HAP-1 (cell line): ENCODE results near the gene WNT3A.
A peak's percentile ranks its signal among the peaks of the same experiment; 100 is the strongest.

Experiments
- DNase-seq, 2 experiments: peaks; one replicate each; pipeline ENCODE4 v3.0.0-alpha.2; 2016 to 2020; ENCODE audit warnings: low spot score in 2 of 2
- H3K27me3 ChIP-seq: fragments of 250-450 bp; sonication (Bioruptor Pico); 2 replicates; pipeline ENCODE4 v1.5.1; 2020; ENCODE audit warnings: low read depth, mild to moderate bottlenecking, moderate library complexity
- H3K36me3 ChIP-seq: fragments of 250-450 bp; sonication (Bioruptor Pico); replicated peaks from 2 replicates; pipeline ENCODE4 v1.5.1; 2020; ENCODE audit warnings: mild to moderate bottlenecking
- H3K4me1 ChIP-seq: fragments of 250-450 bp; sonication (Bioruptor Pico); 2 replicates; pipeline ENCODE4 v1.5.1; 2020; ENCODE audit warnings: mild to moderate bottlenecking
- H3K4me3 ChIP-seq: fragments of 250-450 bp; sonication (Bioruptor Pico); 2 replicates; pipeline ENCODE4 v1.5.1; 2020; ENCODE audit warnings: mild to moderate bottlenecking, moderate library complexity
- H3K9me3 ChIP-seq: fragments of 250-450 bp; sonication (Bioruptor Pico); 2 replicates; pipeline ENCODE4 v1.5.1; 2020; ENCODE audit warnings: mild to moderate bottlenecking, moderate library complexity
- in situ Hi-C: fragments of 300-500 bp; cut with MboI; formaldehyde crosslinking; loops from 3 replicates; pipeline ENCODE4 v1.14.3; 2020; ENCODE audit warnings: low sequenced_read_pairs, inconsistent platforms, mixed read lengths

WNT3A gene

GRCh38 chr1:228105996-228106799 lies 99.4 kb downstream of the WNT3A start:
- in situ Hi-C loops = no loop called here

GRCh38 chr1:228106800-228107054 lies 99.9 kb downstream of the WNT3A start:
- in situ Hi-C loops = no loop called here
- Histone ChIP-seq H3K36me3 (peaks cover 13% of the 10 kb centered on the region), H3K27me3 (no peaks in the 10 kb centered on the region), H3K4me1 (peaks cover 8% of the 10 kb centered on the region), H3K9me3 (no peaks in the 10 kb centered on the region), H3K4me3 (no peak overlapping the region)
- no peak for DNase-seq

More at GRCh38 chr1:228105996-228106799, 99.4 kb downstream of the WNT3A start:
- DNase-seq = no peak
- Histone ChIP-seq H3K9me3 (no peaks in the 10 kb centered on the region), H3K36me3 (peaks cover 18% of the 10 kb centered on the region), H3K4me1 (peaks cover 8% of the 10 kb centered on the region), H3K27me3 (no peaks in the 10 kb centered on the region), H3K4me3 (no peak overlapping the region)

- Histone ChIP-seq H3K9me3 (no peaks in the 10 kb centered on the region), H3K36me3 (peaks cover 13% of the 10 kb centered on the region), H3K4me3 (no peak overlapping the region), H3K27me3 (no peaks in the 10 kb centered on the region), H3K4me1 (peaks cover 8% of the 10 kb centered on the region)
- DNase-seq = no peak
- in situ Hi-C loops = no loop called here
These were observed 100.8 kb downstream of the WNT3A start for GRCh38 chr1:228107636-228108035.

- Histone ChIP-seq H3K4me1 (peaks cover 8% of the 10 kb centered on the region), H3K4me3 (peak overlapping the region; percentile 89), H3K36me3 (peaks cover 13% of the 10 kb centered on the region), H3K9me3 (no peaks in the 10 kb centered on the region), H3K27me3 (no peaks in the 10 kb centered on the region)
- DNase-seq = no peak
- in situ Hi-C loops = no loop called here
These were observed 101.4 kb downstream of the WNT3A start for GRCh38 chr1:228108055-228108690.

GRCh38 chr1:228108742-228109072 lies 101.9 kb downstream of the WNT3A start:
- DNase-seq = no peak
- Histone ChIP-seq H3K4me1 (peaks cover 5% of the 10 kb centered on the region), H3K9me3 (no peaks in the 10 kb centered on the region), H3K27me3 (no peaks in the 10 kb centered on the region), H3K4me3 (peak overlapping the region; percentile 89), H3K36me3 (peaks cover 13% of the 10 kb centered on the region)
- in situ Hi-C loops = no loop called here

- no peaks in the 10 kb centered on the region for H3K27me3 ChIP-seq
- in situ Hi-C loops = no loop called here
- no peaks in the 10 kb centered on the region for H3K9me3 ChIP-seq
- peak; percentile 93 to 97 for DNase-seq
- peaks cover 2% of the 10 kb centered on the region; the same call in 1 of the 2 replicates for H3K4me1 ChIP-seq
- H3K4me3 ChIP-seq = peak within 1 kb of the TSS; percentile 89
- H3K36me3 ChIP-seq = peaks cover 13% of the 10 kb centered on the region
These were observed 102.5 kb downstream of the WNT3A start, which contains the start of gene MRPL55 for GRCh38 chr1:228109073-228109961. TSS of gene MRPL55 (minus strand) at chr1:228109299. CDS start at chr1:228108260, 1,039 bp downstream.

- in situ Hi-C loops = no loop called here
- no peaks in the 10 kb centered on the region for H3K27me3 ChIP-seq
- H3K9me3 ChIP-seq = no peaks in the 10 kb centered on the region
- H3K4me1 ChIP-seq = peaks cover 2% of the 10 kb centered on the region; the same call in 1 of the 2 replicates
- peaks cover 13% of the 10 kb centered on the region for H3K36me3 ChIP-seq
- no peak for DNase-seq
- H3K4me3 ChIP-seq = peak overlapping the region; percentile 89
These were observed 103.2 kb downstream of the WNT3A start for GRCh38 chr1:228109962-228110488.

GRCh38 chr1:228110556-228110955 lies 103.8 kb downstream of the WNT3A start:
- DNase-seq = no peak

More at GRCh38 chr1:228110556-228110955, 103.8 kb downstream of the WNT3A start:
- no peaks in the 10 kb centered on the region for H3K9me3 ChIP-seq
- peaks cover 2% of the 10 kb centered on the region; the same call in 1 of the 2 replicates for H3K4me1 ChIP-seq
- in situ Hi-C loops = no loop called here
- no peaks in the 10 kb centered on the region for H3K27me3 ChIP-seq
- peaks cover 13% of the 10 kb centered on the region for H3K36me3 ChIP-seq
- no peak overlapping the region for H3K4me3 ChIP-seq
